Activated CD8-positive, alpha-beta memory T cell treated with anti-CD3 and anti-CD28 coated beads, Interleukin-2, amount 50 U/mL, for 24 hours (primary cell): ENCODE measurements around the gene RNF31.

Experiments used
- DNase-seq: peaks from one replicate; pipeline ENCODE4 v3.0.0-alpha.2; 2020; ENCODE audit errors: extremely low read depth

Gene RNF31

GRCh38 chr14:24116128-24116814 is 31.0 kb upstream of the RNF31 start:
- DNase-seq, result no peak

GRCh38 chr14:24117179-24117578 is 30.1 kb upstream of the RNF31 start:
- DNase-seq, result no peak

GRCh38 chr14:24119691-24120090 is 27.6 kb upstream of the RNF31 start:
- no peak for DNase-seq

- no peak for DNase-seq
Measured at GRCh38 chr14:24121210-24121609, 26.1 kb upstream of the RNF31 start.

- no peak for DNase-seq
Measured at GRCh38 chr14:24122416-24122815, 24.9 kb upstream of the RNF31 start.

GRCh38 chr14:24122898-24123297 is 24.4 kb upstream of the RNF31 start:
- no peak for DNase-seq

GRCh38 chr14:24123424-24124417 is 23.6 kb upstream of the RNF31 start:
- DNase-seq, result no peak

- no peak for DNase-seq
Measured at GRCh38 chr14:24126939-24127338, 20.4 kb upstream of the RNF31 start.

GRCh38 chr14:24127673-24128072 is 19.6 kb upstream of the RNF31 start:
- DNase-seq, result no peak

- no peak for DNase-seq
Measured at GRCh38 chr14:24129410-24129998, 17.8 kb upstream of the RNF31 start.

GRCh38 chr14:24130380-24130716 is 16.9 kb upstream of the RNF31 start, which contains the start of gene FITM1:
FITM1 (plus strand) TSS chr14:24130659; CDS start chr14:24131564, 905 bp downstream.
- DNase-seq, result no peak

GRCh38 chr14:24130717-24131548 is 16.4 kb upstream of the RNF31 start:
- no peak for DNase-seq

- no peak for DNase-seq
Measured at GRCh38 chr14:24131549-24131966, 15.7 kb upstream of the RNF31 start.

GRCh38 chr14:24132061-24132685 is 15.1 kb upstream of the RNF31 start:
- no peak for DNase-seq

GRCh38 chr14:24132976-24133375 is 14.3 kb upstream of the RNF31 start:
- no peak for DNase-seq

- DNase-seq, result no peak
Measured at GRCh38 chr14:24133735-24134134, 13.6 kb upstream of the RNF31 start.

- no peak for DNase-seq
Measured at GRCh38 chr14:24135584-24135833, 11.8 kb upstream of the RNF31 start.

GRCh38 chr14:24135834-24136683 is 11.2 kb upstream of the RNF31 start, which contains the start of gene PSME1:
PSME1 (plus strand) TSS chr14:24136194; CDS start chr14:24136263, 69 bp downstream.
- DNase-seq, result peak; percentile 77

- DNase-seq, result no peak
Measured at GRCh38 chr14:24136684-24137528, 10.4 kb upstream of the RNF31 start.
